ENCODE measurements around the gene ACTMAP.
"Not testable (repeated sequence)": the region's sequence is repeated elsewhere in the genome, so short reads cannot be mapped to it uniquely, and the experiment has no call there.

The ACTMAP gene

GRCh38 chr19:40742477-40742876 is 7.8 kb downstream of the ACTMAP start:
- DNase-seq, result no peak

GRCh38 chr19:40741527-40742390 is 8.5 kb downstream of the ACTMAP start:
- no peak for DNase-seq

- no peak for DNase-seq
Measured at GRCh38 chr19:40740747-40741146, 9.5 kb downstream of the ACTMAP start.

- no peak for DNase-seq
Measured at GRCh38 chr19:40739871-40740703, 10.2 kb downstream of the ACTMAP start.

- no peak for DNase-seq
Measured at GRCh38 chr19:40739030-40739839, 11.0 kb downstream of the ACTMAP start.

GRCh38 chr19:40737102-40737644 is 13.1 kb downstream of the ACTMAP start:
- DNase-seq, result no peak

GRCh38 chr19:40736661-40737060 is 13.6 kb downstream of the ACTMAP start:
- DNase-seq, result no peak

GRCh38 chr19:40735013-40735771 is 15.1 kb downstream of the ACTMAP start:
- DNase-seq, result no peak

- no peak for DNase-seq
Measured at GRCh38 chr19:40733149-40733548, 17.1 kb downstream of the ACTMAP start.

- DNase-seq, result not testable (repeated sequence)
Measured at GRCh38 chr19:40732304-40732703, 18.0 kb downstream of the ACTMAP start.

- not testable (repeated sequence) for DNase-seq
Measured at GRCh38 chr19:40730065-40730464, 20.2 kb downstream of the ACTMAP start.

- DNase-seq, result no peak
Measured at GRCh38 chr19:40726279-40726678, 24.0 kb downstream of the ACTMAP start.

GRCh38 chr19:40724855-40725254 is 25.4 kb downstream of the ACTMAP start:
- peak; percentile 48 for DNase-seq

- no peak for DNase-seq
Measured at GRCh38 chr19:40724315-40724714, 26.0 kb downstream of the ACTMAP start.

- DNase-seq, result no peak
Measured at GRCh38 chr19:40723661-40724254, 26.5 kb downstream of the ACTMAP start.

GRCh38 chr19:40721936-40722661 is 28.2 kb downstream of the ACTMAP start:
- DNase-seq, result no peak

- DNase-seq, result no peak
Measured at GRCh38 chr19:40721140-40721486, 29.2 kb downstream of the ACTMAP start.

GRCh38 chr19:40719414-40719894 is 30.8 kb downstream of the ACTMAP start:
- no peak for DNase-seq

GRCh38 chr19:40718774-40719391 is 31.4 kb downstream of the ACTMAP start:
- DNase-seq, result no peak
